Stimulated activated CD8-positive, alpha-beta memory T cell treated with anti-CD3 and anti-CD28 coated beads, Interleukin-12 subunit alpha, Interleukin-12 subunit beta, amount 100 ng/mL, for 24 hours (primary cell): ENCODE results near the gene IGF2BP3.

Experiments
- DNase-seq: peaks from one replicate; pipeline ENCODE4 v3.0.0-alpha.2; 2020; ENCODE audit errors: extremely low read depth

The IGF2BP3 gene

DNA sequence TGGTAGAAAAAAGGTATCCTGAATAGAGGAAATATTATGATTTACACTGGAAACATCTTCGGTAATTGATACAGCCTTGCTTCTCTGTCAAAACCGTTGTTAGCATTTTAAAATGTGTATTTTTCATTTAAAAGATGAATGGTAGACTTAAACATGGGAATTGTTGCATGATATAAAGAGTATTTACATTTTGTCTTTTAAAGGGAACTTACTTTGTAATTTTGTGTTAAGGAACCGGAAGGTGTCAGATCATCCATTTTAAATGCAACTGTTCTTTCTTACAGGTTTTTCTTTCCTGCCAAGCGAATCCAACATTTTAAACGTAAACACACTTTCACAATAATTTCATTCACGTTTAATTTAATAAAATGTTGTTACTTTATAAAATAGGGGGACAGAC, 1.8 kb upstream of the IGF2BP3 start:
- DNase-seq: no peak

DNA sequence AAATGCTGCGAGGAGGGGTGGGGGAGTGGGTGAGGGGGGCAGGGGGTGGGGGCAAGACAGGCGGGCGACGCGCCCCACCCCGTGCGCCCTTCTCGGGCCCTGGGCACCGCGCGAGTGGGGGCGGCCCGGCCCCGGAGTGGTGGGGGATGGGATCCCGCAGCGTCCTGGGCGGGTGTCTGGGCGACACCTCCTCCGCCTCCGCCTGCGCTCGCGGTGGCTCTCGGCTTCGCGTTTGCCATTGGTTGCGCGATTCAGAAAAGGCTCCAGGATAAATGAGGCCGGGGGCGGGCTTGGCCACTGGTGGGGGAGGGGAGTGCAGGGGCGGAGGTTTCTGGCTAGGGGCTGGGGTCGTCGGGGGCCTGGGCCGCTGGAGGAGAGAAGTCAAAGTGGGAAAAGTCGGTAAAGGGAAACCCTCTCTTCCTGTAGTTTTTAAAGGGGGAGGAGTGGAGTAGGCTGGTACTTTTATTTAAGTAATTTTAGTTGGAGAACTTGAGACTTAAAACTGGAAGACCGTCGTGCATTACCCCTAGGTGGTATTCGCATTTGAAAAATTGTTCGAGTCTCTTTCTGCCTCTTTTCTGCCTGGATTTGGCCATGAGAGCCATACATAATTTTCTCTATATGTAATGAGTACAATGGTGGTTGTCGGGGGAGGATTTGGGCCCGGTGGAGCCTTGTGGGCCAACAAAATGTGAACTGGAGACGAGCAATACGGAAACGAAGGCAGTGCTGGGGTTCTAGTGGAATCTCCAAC, 992 bp upstream of the IGF2BP3 start:
- no peak for DNase-seq

DNA sequence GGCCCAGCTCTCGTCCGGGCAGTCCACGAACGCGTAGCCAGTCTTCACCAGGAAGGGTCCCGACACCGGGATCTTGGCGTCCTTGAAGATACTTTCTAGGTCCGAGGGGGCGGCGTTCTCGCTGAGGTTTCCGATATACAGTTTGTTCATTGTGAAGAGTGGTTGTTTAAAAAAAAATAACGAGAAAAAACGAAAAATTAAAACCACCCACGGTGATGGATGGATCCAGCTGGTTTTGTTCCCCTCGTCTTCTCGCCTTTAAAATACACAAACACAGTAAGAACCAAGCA, 385 bp downstream of the IGF2BP3 start:
- no peak for DNase-seq

DNA sequence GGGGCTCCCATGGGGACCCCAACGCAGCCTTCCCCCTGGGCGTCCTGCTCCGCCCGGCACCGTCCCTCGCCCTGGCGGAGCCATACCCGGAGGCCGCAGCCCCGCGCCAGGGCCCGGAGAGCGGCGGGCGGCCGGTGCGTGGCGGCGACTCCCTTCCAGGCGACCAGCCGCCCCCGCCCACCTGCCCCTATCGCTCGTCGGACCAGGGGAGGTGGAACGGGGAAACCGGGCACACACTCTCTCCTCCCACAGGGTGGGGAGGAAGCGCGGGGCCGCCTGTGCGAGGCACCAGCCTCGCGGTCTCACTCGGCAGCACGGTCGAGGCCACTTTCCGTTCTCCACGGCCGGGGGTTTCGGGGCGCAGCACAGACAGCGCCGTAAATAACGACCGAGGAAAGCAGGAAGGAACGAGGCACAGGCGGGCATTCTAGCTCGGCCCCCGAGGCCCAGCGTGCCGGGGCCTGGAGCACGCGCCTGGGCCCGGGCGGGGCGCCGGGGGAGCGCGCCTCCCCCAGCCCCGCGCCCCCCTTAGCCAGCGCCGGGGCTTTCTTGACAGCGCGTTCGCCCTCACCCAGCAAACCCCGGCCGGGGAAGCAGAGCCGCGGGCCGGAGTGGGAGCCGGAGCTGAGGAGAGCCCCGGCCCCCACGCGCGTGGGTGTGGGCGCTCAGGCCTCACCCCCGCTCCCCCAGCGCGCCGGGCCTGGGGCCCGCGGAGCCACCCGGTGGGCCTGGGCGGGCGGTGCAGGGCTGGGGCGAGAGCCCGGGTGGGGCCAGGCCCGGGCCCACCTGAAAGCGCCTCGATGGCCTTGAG, 936 bp downstream of the IGF2BP3 start:
- DNase-seq: no peak

DNA sequence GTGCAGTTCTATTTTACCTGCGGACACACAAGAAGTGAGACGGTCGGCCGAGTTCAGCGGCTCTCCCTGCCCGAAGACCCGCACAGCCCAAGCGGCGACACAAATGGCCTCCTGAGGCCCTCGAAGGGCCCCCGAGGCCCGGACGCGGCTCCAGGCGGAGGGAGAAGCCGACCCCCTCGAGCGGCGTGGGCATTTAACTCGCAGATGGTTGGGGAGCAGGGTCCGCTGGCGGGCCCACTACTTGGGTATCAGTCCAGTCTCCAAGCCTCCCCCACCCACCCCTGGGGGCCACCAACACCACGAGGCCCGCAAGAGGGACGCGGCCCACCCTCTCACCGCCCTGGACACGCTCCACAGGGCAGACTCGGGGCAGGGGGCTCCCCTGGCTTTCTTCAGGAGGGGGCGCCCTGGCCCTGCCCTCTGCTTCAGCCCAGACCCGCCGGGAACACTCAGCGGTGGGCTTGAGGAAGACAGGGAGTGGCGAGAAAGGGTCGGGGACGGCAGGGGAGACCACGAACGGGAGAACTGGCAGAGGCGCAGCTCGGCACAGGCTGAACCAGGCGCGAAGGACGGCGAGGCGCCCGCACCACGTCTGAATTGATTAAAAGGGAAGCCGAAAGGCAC, 1.7 kb downstream of the IGF2BP3 start:
- DNase-seq: no peak

DNA sequence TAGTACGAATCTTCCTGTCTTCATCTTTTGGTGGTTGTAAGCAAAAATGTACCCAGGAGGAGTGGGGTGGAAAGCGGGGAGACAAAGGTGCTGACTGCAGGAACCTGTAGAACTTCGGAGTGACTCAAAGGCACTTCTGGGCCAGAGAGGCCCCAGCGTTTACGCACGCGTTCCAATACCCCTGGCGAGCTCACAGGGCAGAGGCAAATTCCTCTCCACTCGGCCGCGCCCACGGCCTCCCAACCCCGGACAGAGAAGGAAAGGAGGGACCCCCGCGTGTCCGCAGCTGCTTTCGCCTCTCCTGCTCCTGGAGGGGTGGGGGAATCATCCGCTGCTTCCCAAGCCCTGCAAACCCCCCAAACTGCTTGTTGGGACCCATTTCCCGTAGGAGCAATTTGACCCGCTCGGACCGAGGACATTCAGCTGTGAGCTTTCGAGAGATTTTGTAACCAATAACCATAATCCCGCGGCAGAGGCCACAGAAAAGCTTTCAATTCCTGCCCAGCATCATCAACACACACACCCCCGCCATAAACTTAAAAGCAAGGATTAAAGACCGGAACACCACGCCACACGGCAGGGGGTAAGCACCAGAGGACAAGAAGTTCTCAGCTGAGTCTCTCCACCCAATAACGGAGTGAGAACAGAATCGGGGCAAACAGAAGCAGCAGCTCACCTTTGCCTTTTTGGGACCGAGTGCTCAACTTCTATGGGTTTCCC, 2.3 kb downstream of the IGF2BP3 start:
- no peak for DNase-seq

DNA sequence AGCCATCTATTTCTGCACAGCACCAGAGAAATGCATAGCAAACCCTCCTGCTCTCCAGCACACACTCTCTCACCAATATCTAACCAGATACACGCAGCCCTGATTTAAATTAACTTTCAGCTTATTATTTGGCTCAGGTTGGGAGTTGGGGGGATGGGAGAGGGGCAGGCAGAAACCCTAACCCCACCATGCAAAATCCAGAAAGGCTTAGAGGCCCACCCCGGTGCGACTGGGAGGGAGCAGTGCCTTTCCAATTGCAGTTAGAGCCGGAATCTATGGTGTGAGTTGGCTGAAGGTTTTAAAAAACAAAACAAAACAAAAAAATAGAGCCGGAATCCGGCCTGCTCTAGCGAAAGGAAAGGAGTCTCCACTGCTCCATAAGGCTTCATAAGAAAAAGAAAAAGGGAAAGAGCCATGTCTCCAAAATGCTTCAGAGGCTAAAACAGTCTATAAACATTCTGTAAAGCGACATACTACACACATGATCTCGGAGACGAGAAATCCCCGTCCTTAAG, 2.9 kb downstream of the IGF2BP3 start:
- no peak for DNase-seq

DNA sequence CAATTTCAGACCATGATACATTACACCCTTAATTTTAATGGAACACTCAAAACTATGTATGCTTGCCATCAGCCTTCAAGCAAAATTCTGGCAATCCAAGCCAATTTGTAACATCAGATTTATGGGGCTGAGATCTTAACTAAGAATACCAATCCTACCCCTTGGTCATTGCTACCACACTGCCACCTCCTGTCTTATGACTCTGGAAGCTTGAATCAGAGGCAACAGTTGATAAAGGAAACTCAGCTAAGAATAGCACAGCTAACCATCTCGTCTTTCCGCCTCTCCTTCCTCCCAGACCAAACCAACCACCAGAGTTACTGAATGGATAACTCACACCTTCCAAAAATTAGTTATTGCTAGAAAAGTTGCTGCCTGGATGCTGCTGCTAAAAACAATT, 7.4 kb downstream of the IGF2BP3 start:
- DNase-seq: no peak

DNA sequence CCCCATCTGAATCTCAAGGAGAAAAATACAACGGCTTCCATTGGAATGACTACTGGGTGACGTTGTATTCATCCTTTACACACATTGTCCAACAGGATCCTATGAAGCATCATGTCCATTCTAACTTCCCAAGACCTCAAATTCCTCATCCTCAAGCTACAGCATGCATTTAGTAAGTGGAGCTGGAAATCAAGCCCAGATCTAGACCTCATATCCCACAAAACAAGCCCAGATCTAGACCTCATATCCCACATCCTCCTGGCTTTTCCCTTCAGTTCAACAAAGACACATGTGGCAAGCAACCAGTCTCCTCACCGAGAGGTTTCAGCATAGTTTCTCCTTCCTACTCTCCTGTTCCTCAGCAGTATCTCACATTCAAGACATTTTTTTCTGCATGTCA, 12.2 kb downstream of the IGF2BP3 start:
- no peak for DNase-seq

DNA sequence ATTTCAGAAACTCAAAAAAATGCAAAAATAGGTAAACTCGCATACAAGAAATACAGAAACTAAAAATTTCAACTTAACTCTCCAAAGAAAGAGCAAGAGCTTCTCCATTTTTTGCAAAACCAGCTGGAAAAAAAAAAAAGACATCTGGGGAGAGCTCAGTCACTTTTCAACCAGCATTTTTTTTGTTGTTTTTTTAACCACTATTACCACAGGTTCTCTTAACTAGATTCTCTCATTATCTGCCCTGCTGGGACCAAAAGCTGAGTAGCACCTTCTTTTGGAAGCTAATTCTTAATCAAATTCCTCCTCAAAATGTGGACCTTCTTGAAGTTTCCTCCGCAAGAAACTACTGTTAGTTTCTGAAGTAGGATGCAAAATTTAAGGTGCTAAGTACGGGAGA, 14.2 kb downstream of the IGF2BP3 start:
- DNase-seq: no peak

DNA sequence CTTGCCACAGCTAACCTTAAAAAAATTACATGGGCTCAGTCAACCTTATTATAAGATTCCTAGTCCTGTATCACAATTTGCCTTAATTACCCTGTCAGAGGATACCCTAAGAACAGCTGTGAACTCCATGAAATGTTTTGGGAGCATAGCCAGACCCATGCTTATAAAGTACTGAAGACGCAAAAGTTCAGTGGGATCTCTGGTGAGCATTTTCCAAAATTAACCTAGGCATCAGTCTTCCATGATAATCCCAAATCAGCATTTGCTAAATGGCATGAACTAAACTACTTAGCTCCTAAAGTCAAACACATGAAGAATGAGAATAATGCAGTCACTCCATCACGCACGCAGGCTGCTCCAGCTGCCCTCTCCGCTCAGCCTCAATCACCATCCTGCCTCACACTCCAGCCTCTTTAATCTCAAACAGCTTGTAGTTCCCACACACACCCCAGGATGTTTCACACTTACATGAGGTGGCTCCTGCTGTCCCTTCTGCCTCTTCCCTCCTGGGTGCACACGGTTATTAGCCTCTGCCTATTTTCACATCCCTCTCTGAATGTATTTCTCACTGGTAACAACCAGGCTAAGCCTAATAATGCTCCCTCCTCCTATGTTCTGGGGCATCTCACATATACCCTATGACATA, 15.3 kb downstream of the IGF2BP3 start:
- no peak for DNase-seq

DNA sequence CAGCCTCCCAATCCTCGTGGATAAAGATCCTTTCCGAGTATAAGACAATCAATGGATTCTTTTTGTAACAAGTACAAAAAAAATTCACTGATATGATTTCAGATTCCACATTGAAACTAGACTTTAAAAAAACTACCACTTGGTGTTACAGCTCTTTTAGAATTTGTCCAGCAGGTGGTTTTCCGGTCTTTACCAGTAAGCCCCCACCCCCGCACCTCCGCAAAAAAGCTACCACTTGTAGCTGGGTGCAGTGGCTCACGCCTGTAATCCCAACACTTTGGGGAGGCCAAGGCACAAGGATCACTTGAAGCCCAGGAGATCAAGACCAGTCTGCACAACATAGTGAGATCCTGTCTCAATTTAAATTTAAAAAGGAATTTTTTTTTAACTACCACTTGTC, 19.8 kb downstream of the IGF2BP3 start:
- DNase-seq: no peak

DNA sequence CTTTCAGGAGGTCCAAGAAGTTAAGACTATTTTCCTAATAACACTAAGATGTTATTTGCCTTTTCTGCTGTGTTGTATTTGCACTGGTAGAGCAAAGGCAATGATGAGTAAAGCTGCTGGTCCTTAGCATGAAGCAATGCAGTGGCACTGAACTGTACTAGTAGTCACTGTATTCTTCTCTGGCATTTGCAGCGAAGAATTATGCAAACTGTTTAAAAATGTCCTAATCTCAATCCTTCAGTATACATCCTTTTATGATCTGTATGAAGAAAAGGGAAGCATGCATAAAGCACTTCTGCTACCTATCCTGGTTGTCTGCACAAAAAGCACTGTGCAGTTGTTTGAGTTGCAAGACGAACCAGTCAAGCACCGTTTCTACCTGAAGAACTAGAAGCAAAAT, 20.4 kb downstream of the IGF2BP3 start:
- no peak for DNase-seq

DNA sequence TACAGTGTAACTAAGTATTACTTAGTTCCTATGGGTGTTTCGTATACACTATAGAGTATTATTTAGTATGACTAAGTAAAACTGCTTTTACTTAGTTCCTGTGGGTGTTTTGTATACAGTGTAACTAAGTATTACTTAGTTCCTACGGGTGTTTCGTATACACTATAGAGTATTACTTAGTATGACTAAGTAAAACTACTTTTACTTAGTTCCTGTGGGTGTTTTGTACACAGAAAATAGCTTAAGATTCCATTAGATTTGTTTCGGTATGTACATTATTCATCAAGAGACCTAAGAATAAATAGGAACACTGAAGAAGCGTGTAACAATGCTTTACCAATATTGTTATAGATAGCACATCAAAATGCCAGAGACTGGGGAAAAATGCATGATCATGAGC, 25.0 kb downstream of the IGF2BP3 start:
- DNase-seq: no peak

DNA sequence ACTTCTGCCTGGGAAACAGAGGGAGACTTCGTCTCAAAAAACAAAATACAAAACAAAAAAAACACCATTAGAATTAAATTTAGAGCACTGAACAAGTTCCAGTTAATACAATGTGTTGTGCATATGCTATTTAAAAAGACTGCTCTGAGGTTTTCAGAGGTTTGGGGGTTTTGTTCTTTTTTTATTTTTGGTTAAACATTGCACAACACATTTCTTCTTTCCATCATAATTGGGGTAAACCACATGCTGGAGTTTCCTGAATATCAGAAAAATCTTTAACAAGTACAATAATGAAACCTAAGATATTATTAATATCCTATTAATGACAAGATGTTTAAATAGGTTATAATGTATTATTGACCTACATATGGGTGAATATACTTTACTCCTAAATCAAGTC, 26.3 kb downstream of the IGF2BP3 start:
- DNase-seq: no peak

DNA sequence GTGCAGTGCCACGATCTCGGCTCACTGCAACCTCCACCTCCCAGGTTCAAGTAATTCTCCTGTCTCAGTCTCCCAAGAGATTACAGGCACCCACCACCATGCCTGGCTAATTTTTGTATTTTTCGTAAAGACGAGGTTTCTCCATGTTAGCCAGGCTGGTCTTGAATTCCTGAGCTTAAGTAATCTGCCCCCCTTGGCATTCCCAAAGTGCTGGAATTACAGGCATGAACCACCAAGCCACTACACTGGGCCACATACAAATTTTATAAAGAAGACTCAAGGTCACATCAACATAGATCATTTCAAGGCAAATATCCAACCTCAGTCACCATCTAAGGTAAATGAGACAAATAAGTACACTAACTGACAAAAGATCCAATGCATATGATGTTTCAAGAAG, 32.1 kb downstream of the IGF2BP3 start:
- DNase-seq: no peak

DNA sequence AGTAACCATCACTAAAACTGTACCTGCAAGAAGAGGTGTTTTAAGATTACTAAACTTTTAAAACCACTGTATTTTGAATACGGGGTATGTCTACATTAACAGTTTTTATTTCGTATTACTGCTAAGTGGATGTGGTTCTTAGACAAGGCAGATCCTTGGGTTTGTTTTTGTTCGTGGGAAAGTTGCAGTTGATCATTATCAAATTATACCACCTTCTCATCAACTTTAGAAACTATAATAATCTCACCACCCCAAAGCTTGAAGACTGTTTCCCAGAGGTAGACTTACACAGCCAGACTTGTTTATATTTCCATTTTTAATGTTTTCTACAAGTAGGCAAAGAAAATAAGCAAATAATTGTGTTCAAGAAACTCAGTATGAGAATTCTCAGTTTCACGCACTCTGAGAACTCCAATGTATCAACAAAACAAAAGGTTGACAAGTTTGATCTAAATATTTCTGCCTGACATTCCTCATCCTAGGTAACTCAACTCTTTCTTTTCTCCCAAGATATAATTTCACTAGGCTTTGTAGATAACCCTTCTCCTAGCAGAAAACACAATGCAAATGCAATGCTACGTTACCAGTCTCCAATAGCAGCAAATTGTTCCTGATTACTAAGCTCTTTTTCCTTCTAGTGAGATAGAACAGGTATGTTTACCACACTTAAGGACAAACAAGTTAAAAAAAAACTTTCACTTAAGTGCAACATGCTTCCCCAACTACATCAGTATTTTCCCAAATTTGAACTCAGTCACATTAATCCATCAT, 36.0 kb downstream of the IGF2BP3 start:
- no peak for DNase-seq

DNA sequence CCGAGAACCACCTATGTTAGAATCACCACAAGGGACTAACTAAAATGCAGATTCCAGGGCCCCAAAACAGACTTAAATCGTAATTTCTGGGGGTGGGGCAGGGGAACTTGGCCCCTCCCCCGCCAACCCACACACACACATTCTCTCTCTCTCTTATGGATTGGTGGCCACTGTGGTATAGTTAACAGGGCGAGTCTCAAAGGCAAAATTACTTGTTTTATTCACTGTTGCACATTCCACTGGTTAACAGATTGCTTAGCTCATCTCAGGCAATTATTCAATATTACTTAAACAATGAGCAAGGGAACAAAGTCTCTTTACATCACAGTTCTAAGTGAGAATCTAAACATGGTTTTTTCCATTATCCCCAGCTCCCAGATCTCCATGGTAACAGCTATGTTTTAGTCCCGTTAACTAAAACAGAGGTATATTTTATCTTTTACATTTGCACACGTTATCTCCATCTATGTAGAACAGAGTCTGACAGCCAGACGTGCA, 38.5 kb downstream of the IGF2BP3 start:
- no peak for DNase-seq

DNA sequence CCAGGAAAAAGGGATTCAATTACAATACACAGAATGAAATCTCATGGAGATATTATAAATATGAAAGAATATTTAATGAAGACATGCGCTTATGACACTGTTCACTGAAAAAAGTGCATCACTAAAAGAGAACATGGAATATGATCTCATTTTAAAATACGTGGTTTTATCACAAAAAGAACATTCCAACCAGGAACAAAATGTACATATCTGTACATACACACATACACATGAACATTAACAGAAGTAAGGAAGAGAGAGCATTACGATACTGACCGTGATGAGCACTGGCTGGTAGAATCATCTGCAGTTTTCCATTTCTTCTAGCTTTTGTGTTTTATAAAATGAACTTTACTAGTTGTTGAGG, 39.4 kb downstream of the IGF2BP3 start:
- no peak for DNase-seq

DNA sequence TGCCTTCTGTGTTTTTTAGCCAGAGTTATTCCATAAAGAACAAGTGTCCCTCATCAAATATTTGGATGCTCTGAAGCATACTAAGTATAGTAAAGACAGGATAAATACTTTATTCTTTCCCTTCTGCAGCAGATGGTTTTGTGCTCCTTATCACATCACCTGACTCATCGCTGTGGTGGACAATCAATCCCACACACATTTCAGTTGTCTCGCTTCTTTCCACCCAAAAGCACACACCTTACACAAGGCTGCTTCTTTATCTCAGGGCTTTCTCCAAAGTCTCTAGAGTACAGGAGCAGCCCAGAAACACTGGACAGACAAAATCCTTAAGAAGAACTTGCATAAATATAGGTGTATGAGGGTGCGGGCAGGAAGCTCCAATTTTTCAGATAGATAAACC, 43.4 kb downstream of the IGF2BP3 start:
- no peak for DNase-seq

DNA sequence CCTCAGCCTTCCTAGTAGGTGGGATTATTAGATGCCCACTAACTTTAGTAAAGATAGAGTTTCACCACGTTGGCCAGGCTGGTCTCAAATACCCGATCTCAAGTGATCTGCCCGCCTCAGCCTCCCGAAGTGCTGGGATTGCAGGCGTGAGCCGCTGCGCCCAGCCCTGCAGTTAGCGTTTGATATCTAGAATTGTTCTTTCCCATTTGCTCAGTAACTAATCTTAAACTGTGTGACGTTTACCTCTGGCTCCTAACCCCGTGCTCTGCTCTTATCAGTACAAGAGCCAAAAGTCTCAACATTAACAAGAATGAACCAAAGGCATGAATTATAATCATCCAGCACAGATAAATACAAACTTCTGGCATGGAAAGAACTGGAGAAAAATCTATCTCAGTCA, 47.4 kb downstream of the IGF2BP3 start:
- no peak for DNase-seq
